SK-N-SH (cell line): ENCODE results near the gene IBTK. TPM values are rescaled to one million over a fixed set of nuclear protein-coding genes. Genes with fewer than 3 reads are reported as not detected.
A peak's percentile ranks its signal among the peaks of the same experiment; 100 is the strongest.
"Not testable (repeated sequence)": the region's sequence is repeated elsewhere in the genome, so short reads cannot be mapped to it uniquely, and the experiment has no call there.

Source experiments
- CTCF ChIA-PET: fragments of 300-600, 350-600 bp; formaldehyde crosslinking; extraction: SDS; loops from one replicate; lab custom pipeline; 2021; lab: Yijun Ruan, JAX
- POLR2A ChIA-PET: fragments of 350-600 bp; sonication (Branson Sonifier 250); formaldehyde crosslinking; extraction: SDS; loops from one replicate; lab custom pipeline; 2020; ENCODE audit warnings: antibody characterized with exemption, inconsistent platforms; lab: Yijun Ruan, JAX
- DNase-seq: peaks from one replicate; pipeline ENCODE4 v3.0.0; 2012
- H2AFZ ChIP-seq: fragments of 200-600 bp; sonication (generic); 2 replicates; pipeline ENCODE4 v1.8.1; 2016; ENCODE audit warnings: antibody characterized with exemption, mild to moderate bottlenecking, low read depth
- H3F3A ChIP-seq: fragments of 200-600 bp; sonication (generic); replicated peaks from 2 replicates; pipeline ENCODE3; 2016; ENCODE audit warnings: antibody characterized with exemption, mild to moderate bottlenecking; ENCODE audit not compliant: insufficient read depth
- H3K27ac ChIP-seq, 2 experiments: fragments of 200-500 bp in 1 of 2; fragments of 200-600 bp in 1 of 2; sonication (Bioruptor generic) in 1 of 2; sonication (generic), shearing (Covaris generic) in 1 of 2; 2 replicates each; pipeline versions ENCODE4 v1.5.1 to v1.6.1; 2014 to 2016; ENCODE audit warnings: low read depth in 2 of 2, inconsistent platforms in 1 of 2, low read length in 1 of 2, mild to moderate bottlenecking in 1 of 2, mixed read lengths in 1 of 2
- H3K27me3 ChIP-seq: fragments of 200-600 bp; sonication (generic), shearing (Covaris generic); 2 replicates; pipeline ENCODE4 v1.6.1; 2016; ENCODE audit warnings: mixed run types; ENCODE audit not compliant: insufficient read depth
- H3K36me3 ChIP-seq, 2 experiments: fragments of 200-500 bp in 1 of 2; fragments of 200-600 bp in 1 of 2; sonication (Bioruptor generic) in 1 of 2; sonication (generic) in 1 of 2; replicated peaks in 1 of 2; 2 replicates each; pipeline versions ENCODE3 to v1.5.1; 2014 to 2016; ENCODE audit warnings: low read length in 1 of 2, mild to moderate bottlenecking in 1 of 2; ENCODE audit not compliant: insufficient read depth in 2 of 2, control insufficient read depth in 1 of 2
- H3K4me1 ChIP-seq, 2 experiments: fragments of 200-500 bp in 1 of 2; fragments of 200-600 bp in 1 of 2; sonication (Bioruptor generic) in 1 of 2; sonication (generic), shearing (Covaris generic) in 1 of 2; 2 replicates each; pipeline versions ENCODE4 v1.5.1 to v1.6.1; 2014 to 2016; ENCODE audit warnings: low read depth in 1 of 2, low read length in 1 of 2, mixed run types in 1 of 2; ENCODE audit not compliant: insufficient read depth in 2 of 2, control insufficient read depth in 1 of 2
- H3K4me2 ChIP-seq: fragments of 200-600 bp; sonication (generic), shearing (Covaris generic); 2 replicates; pipeline ENCODE4 v1.6.1; 2017; ENCODE audit warnings: mixed run types
- H3K4me3 ChIP-seq, 2 experiments: fragments of 200-500 bp in 1 of 2; fragments of 200-600 bp in 1 of 2; sonication (Bioruptor generic) in 1 of 2; sonication (generic), shearing (Covaris generic) in 1 of 2; 2 replicates each; pipeline versions ENCODE4 v1.5.1 to v1.8.1; 2014 to 2016; ENCODE audit warnings: low read depth in 2 of 2, inconsistent platforms in 1 of 2, low read length in 1 of 2, mild to moderate bottlenecking in 1 of 2, mixed read lengths in 1 of 2, moderate library complexity in 1 of 2
- H3K79me2 ChIP-seq: fragments of 200-600 bp; sonication (generic); 2 replicates; pipeline ENCODE4 v1.8.1; 2017; ENCODE audit warnings: mild to moderate bottlenecking; ENCODE audit not compliant: insufficient read depth
- H3K9ac ChIP-seq: fragments of 200-600 bp; sonication (generic); 2 replicates; pipeline ENCODE4 v1.6.1; 2017; ENCODE audit warnings: mixed run types
- H3K9me2 ChIP-seq: fragments of 200-600 bp; sonication (generic); 2 replicates; pipeline ENCODE4 v1.6.1; 2017; ENCODE audit warnings: mixed run types
- H3K9me3 ChIP-seq: fragments of 200-600 bp; sonication (generic); 2 replicates; pipeline ENCODE4 v1.6.1; 2017; ENCODE audit warnings: mixed run types, mild to moderate bottlenecking, moderate library complexity
- H4K20me1 ChIP-seq: fragments of 200-600 bp; sonication (generic); 2 replicates; pipeline ENCODE4 v1.6.1; 2017; ENCODE audit warnings: mild to moderate bottlenecking, mixed run types; ENCODE audit not compliant: insufficient read depth
- EP300 ChIP-seq, 2 experiments: IDR thresholded peaks; 2 replicates each; pipeline versions ENCODE4 v1.4.0 to v1.6.1; 2012; ENCODE audit warnings: borderline replicate concordance in 1 of 2, low read depth in 1 of 2, low read length in 1 of 2
- FOSL2 ChIP-seq: IDR thresholded peaks from 2 replicates; pipeline ENCODE4 v1.4.0; 2012; ENCODE audit warnings: low read depth, mild to moderate bottlenecking, moderate library complexity, borderline replicate concordance
- GATA2 ChIP-seq: sonication (generic); formaldehyde crosslinking; IDR thresholded peaks from 2 replicates; pipeline ENCODE4 v1.5.0; 2020; ENCODE audit warnings: mild to moderate bottlenecking, missing genetic modification reagents
- MEF2A ChIP-seq: IDR thresholded peaks from 2 replicates; pipeline ENCODE4 v1.4.0; 2012; ENCODE audit warnings: low read depth, borderline replicate concordance
- NFIC ChIP-seq: IDR thresholded peaks from 2 replicates; pipeline ENCODE4 v1.4.0; 2012; ENCODE audit warnings: borderline replicate concordance
- NRF1 ChIP-seq: IDR thresholded peaks from 2 replicates; pipeline ENCODE4 v1.6.1; 2012; ENCODE audit warnings: low read depth, mild to moderate bottlenecking, low read length
- PBX3 ChIP-seq: IDR thresholded peaks from 2 replicates; pipeline ENCODE4; 2012
- RFX5 ChIP-seq: IDR thresholded peaks from 2 replicates; pipeline ENCODE4 v1.6.1; 2012; ENCODE audit warnings: mild to moderate bottlenecking, improper control_type of control experiment, low read length
- TCF12 ChIP-seq: IDR thresholded peaks from 2 replicates; pipeline ENCODE4 v1.4.0; 2012
- YY1 ChIP-seq: IDR thresholded peaks from 2 replicates; pipeline ENCODE4 v1.4.0; 2012; ENCODE audit warnings: low read depth, mild to moderate bottlenecking
- WGBS: methylation state at CpG from one replicate; pipeline ENCODE4 v1.1.6; 2017; ENCODE audit warnings: low lambda C conversion rate; 5-methylcytosine and 5-hydroxymethylcytosine counted together
- polyA plus RNA-seq, 3 experiments: library from polyadenylated mRNA; depleted of rRNA; stranded (reverse); fragments of >200 nt; gene quantifications; 2 replicates each; pipeline ENCODE4 v1.2.3, GENCODE V29; 2012
- TF ChIP-seq, protein P1 (sequence below): IDR thresholded peaks from 2 replicates; pipeline ENCODE4 v1.6.1; 2012; ENCODE audit warnings: mild to moderate bottlenecking, low read depth, low read length, moderate library complexity
- TF ChIP-seq, protein P2 (sequence below): IDR thresholded peaks from 2 replicates; pipeline ENCODE4 v1.4.0; 2012; ENCODE audit warnings: low read depth, borderline replicate concordance

The IBTK gene
- polyA plus RNA-seq, 1 of the 3 experiments (the other 2 are of a cell fraction): 9.5 TPM

DNA sequence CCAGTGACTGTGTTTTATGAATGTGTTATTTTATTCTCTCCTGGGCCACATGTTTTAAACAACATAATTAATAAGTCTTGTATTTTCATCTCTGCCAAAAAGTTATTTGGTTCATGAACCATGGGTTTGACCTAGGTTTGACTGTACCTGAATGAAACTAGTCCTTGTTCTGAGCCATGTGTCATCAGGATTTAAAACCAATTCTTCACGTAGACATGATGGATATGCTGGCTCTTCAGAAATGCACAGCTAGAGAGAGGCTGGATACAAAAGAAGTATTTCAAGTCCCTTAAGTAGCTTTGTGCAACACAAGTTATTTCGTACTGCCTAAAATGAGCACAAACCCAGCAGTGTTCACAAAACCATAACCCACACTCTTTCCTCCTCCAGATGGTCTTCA, 116.1 kb downstream of the IBTK start (continued):
- TF ChIP-seq, protein P1, sequence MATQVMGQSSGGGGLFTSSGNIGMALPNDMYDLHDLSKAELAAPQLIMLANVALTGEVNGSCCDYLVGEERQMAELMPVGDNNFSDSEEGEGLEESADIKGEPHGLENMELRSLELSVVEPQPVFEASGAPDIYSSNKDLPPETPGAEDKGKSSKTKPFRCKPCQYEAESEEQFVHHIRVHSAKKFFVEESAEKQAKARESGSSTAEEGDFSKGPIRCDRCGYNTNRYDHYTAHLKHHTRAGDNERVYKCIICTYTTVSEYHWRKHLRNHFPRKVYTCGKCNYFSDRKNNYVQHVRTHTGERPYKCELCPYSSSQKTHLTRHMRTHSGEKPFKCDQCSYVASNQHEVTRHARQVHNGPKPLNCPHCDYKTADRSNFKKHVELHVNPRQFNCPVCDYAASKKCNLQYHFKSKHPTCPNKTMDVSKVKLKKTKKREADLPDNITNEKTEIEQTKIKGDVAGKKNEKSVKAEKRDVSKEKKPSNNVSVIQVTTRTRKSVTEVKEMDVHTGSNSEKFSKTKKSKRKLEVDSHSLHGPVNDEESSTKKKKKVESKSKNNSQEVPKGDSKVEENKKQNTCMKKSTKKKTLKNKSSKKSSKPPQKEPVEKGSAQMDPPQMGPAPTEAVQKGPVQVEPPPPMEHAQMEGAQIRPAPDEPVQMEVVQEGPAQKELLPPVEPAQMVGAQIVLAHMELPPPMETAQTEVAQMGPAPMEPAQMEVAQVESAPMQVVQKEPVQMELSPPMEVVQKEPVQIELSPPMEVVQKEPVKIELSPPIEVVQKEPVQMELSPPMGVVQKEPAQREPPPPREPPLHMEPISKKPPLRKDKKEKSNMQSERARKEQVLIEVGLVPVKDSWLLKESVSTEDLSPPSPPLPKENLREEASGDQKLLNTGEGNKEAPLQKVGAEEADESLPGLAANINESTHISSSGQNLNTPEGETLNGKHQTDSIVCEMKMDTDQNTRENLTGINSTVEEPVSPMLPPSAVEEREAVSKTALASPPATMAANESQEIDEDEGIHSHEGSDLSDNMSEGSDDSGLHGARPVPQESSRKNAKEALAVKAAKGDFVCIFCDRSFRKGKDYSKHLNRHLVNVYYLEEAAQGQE: no peak
- TF ChIP-seq MEF2A (no peak), FOSL2 (no peak), NFIC (no peak), TCF12 (no peak), GATA2 (CRISPR knock-in tag) (no peak), YY1 (no peak)
- TF ChIP-seq, protein P2, sequence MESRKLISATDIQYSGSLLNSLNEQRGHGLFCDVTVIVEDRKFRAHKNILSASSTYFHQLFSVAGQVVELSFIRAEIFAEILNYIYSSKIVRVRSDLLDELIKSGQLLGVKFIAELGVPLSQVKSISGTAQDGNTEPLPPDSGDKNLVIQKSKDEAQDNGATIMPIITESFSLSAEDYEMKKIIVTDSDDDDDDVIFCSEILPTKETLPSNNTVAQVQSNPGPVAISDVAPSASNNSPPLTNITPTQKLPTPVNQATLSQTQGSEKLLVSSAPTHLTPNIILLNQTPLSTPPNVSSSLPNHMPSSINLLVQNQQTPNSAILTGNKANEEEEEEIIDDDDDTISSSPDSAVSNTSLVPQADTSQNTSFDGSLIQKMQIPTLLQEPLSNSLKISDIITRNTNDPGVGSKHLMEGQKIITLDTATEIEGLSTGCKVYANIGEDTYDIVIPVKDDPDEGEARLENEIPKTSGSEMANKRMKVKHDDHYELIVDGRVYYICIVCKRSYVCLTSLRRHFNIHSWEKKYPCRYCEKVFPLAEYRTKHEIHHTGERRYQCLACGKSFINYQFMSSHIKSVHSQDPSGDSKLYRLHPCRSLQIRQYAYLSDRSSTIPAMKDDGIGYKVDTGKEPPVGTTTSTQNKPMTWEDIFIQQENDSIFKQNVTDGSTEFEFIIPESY: no peak
- TF ChIP-seq, all 33 proteins: peak for 0

DNA sequence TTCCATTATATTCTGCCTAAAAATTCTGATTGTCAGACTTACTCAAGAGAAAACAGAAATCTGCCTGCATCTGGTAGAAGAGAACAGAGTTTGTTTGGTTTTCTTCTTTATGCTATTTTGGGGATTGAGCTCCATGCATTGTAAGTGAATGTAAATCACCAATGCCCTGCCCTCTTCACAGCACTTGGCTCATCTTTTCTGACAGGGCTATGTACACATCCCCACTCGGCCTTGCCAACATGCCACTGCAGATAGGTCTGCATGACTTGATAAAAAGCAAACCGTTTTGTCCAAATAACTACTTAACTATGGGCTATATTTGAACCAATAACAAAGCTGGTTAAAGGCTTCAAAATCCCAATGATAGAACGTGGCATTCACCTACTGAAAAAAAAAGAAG, 117.7 kb downstream of the IBTK start:
- no peaks in the 10 kb centered on the region for H3K9me3 ChIP-seq
- DNase-seq: no peak
- no peaks in the 10 kb centered on the region; a peak in 1 of 4 replicates for H3K4me1 ChIP-seq
- POLR2A ChIA-PET: no interaction called here
- H3K4me2 ChIP-seq: no peak overlapping the region
- TF ChIP-seq RFX5 (no peak), EP300 (IDR thresholded peaks at IDR 0.05; ENCODE audit: borderline replicate concordance in 1 of 2, low read depth in 1 of 2, low read length in 1 of 2) (peak in 1 of 2 experiments; percentile 54; a peak in 2 of 4 replicates), PBX3 (peak; percentile 35; the same call in 1 of the 2 replicates), TCF12 (peak; percentile 63; the same call in 1 of the 2 replicates), NRF1 (no peak), YY1 (no peak)
- H3K36me3 ChIP-seq: no peaks in the 10 kb centered on the region
- no peaks in the 10 kb centered on the region for H3K79me2 ChIP-seq
- H3K27ac ChIP-seq: peak overlapping the region in 1 of 2 experiments; percentile 70; a peak in 2 of 4 replicates
- no peaks in the 10 kb centered on the region for H4K20me1 ChIP-seq
- no peaks in the 10 kb centered on the region for H3K27me3 ChIP-seq
- H3K9me2 ChIP-seq: no peaks in the 10 kb centered on the region
- H3F3A ChIP-seq: no peaks in the 10 kb centered on the region
- no peak overlapping the region for H3K9ac ChIP-seq
- WGBS: 42% methylated on average over 3 of the region's 3 CpGs
- no peak overlapping the region for H3K4me3 ChIP-seq
- H2AFZ ChIP-seq: no peak overlapping the region
- CTCF ChIA-PET: interaction anchor here (0.8 kb wide), 1 partner anchor 69 kb away, joined by 3 read pairs; no protein-coding TSS in a partner anchor

GRCh38 chr6:82128973-82129372, 118.6 kb downstream of the IBTK start:
- H3K9me2 ChIP-seq, H3K27me3 ChIP-seq, H4K20me1 ChIP-seq, H2AFZ ChIP-seq, H3K9ac ChIP-seq, H3K79me2 ChIP-seq, H3F3A ChIP-seq, H3K36me3 ChIP-seq, H3K4me3 ChIP-seq, H3K4me2 ChIP-seq, DNase-seq, H3K9me3 ChIP-seq, CTCF ChIA-PET, POLR2A ChIA-PET, H3K4me1 ChIP-seq: not testable (repeated sequence)
- H3K27ac ChIP-seq: peak overlapping the region in 1 of 2 experiments; percentile 70; a peak in 2 of 4 replicates
- WGBS: 85% methylated on average over 9 of the region's 9 CpGs
